DND-41 (cell line): ENCODE data around the gene TMEM217.

Experiments used
- ATAC-seq: fragments of 200-7000 bp; cut with Tn5 transposase; 3 replicates; pipeline ENCODE4 v1.9.1; 2021; ENCODE audit warnings: low read depth; ENCODE audit not compliant: insufficient read depth
- DNase-seq: peaks from one replicate; pipeline ENCODE4 v3.0.0-alpha.2; 2020
- H2AFZ ChIP-seq: 2 replicates; pipeline ENCODE4 v1.6.0; 2012; ENCODE audit warnings: low read depth, low read length
- H3K27ac ChIP-seq: 2 replicates; pipeline ENCODE4 v1.5.1; 2012; ENCODE audit warnings: low read length, inconsistent platforms
- H3K27me3 ChIP-seq: fragments of 200-600 bp; sonication (generic); 2 replicates; pipeline ENCODE4 v1.6.0; 2012; ENCODE audit warnings: low read length, mild to moderate bottlenecking, inconsistent platforms; ENCODE audit not compliant: insufficient read depth, poor library complexity
- H3K36me3 ChIP-seq: 2 replicates; pipeline ENCODE4 v1.5.1; 2012; ENCODE audit warnings: low read length, inconsistent platforms; ENCODE audit not compliant: insufficient read depth
- H3K4me1 ChIP-seq: 2 replicates; pipeline ENCODE4 v1.5.1; 2012; ENCODE audit warnings: mild to moderate bottlenecking, low read length; ENCODE audit not compliant: insufficient read depth
- H3K4me2 ChIP-seq: 2 replicates; pipeline ENCODE4 v1.6.0; 2012; ENCODE audit warnings: mild to moderate bottlenecking, moderate library complexity, low read length, inconsistent platforms; ENCODE audit not compliant: insufficient read depth
- H3K4me3 ChIP-seq, 2 experiments: fragments of 200-600 bp in 1 of 2; shearing (Covaris generic) in 1 of 2; 2 replicates each; pipeline ENCODE4 v1.5.1; 2012 to 2016; ENCODE audit warnings: inconsistent platforms in 2 of 2, low read length in 2 of 2, mild to moderate bottlenecking in 2 of 2, low read depth in 1 of 2, moderate library complexity in 1 of 2
- H3K79me2 ChIP-seq: 2 replicates; pipeline ENCODE4 v1.6.0; 2012; ENCODE audit warnings: low read length, inconsistent platforms; ENCODE audit not compliant: insufficient read depth
- H3K9ac ChIP-seq: 2 replicates; pipeline ENCODE4 v1.6.0; 2012; ENCODE audit warnings: low read depth, mild to moderate bottlenecking, inconsistent platforms, low read length, moderate library complexity
- H3K9me3 ChIP-seq: 2 replicates; pipeline ENCODE4 v1.5.1; 2012; ENCODE audit warnings: low read length, moderate library complexity, mild to moderate bottlenecking, inconsistent platforms; ENCODE audit not compliant: insufficient read depth, severe bottlenecking
- H4K20me1 ChIP-seq: 2 replicates; pipeline ENCODE4 v1.6.0; 2012; ENCODE audit warnings: low read length; ENCODE audit not compliant: insufficient read depth
- CTCF ChIP-seq: IDR thresholded peaks from 2 replicates; pipeline ENCODE4 v1.5.1; 2012; ENCODE audit warnings: borderline replicate concordance, low read length, moderate library complexity, mild to moderate bottlenecking; ENCODE audit not compliant: poor library complexity, severe bottlenecking; ENCODE audit errors: extremely low read depth
- EZH2 ChIP-seq: IDR thresholded peaks from 3 replicates; pipeline ENCODE4 v1.6.1; 2012; ENCODE audit warnings: borderline replicate concordance, low read depth, mild to moderate bottlenecking, moderate library complexity, low read length, inconsistent platforms; ENCODE audit not compliant: severe bottlenecking

TMEM217 gene

GRCh38 chr6:37168163-37168758, 89.7 kb downstream of the TMEM217 start:
- Histone ChIP-seq H3K4me1 (peaks cover 22% of the 10 kb centered on the region), H3K9ac (peak overlapping the region; percentile 87), H4K20me1 (peaks cover 23% of the 10 kb centered on the region), H3K4me3 (no peak overlapping the region), H3K79me2 (peaks cover 36% of the 10 kb centered on the region), H2AFZ (no peak overlapping the region; the same call in 1 of the 2 replicates), H3K9me3 (no peaks in the 10 kb centered on the region), H3K27me3 (no peaks in the 10 kb centered on the region), H3K36me3 (peaks cover 29% of the 10 kb centered on the region), H3K27ac (no peak overlapping the region; the same call in 1 of the 2 replicates), H3K4me2 (peak overlapping the region; percentile 63; the same call in 1 of the 2 replicates)
- no peak for ATAC-seq
- no peak for TF ChIP-seq EZH2
- TF ChIP-seq CTCF, result no peak
- DNase-seq, result no peak

GRCh38 chr6:37162740-37163139, 95.2 kb downstream of the TMEM217 start:
- DNase-seq (no peak), ATAC-seq (no peak)
- Histone ChIP-seq H3K36me3 (no peaks in the 10 kb centered on the region), H3K4me2 (no peak overlapping the region), H3K4me3 (no peak overlapping the region), H4K20me1 (no peaks in the 10 kb centered on the region), H3K9me3 (no peaks in the 10 kb centered on the region), H3K27me3 (no peaks in the 10 kb centered on the region), H3K27ac (no peak overlapping the region), H3K9ac (no peak overlapping the region), H2AFZ (no peak overlapping the region), H3K79me2 (no peaks in the 10 kb centered on the region), H3K4me1 (no peaks in the 10 kb centered on the region)
- TF ChIP-seq EZH2 (no peak), CTCF (no peak)
